Body of pancreas (tissue), 4 donors: ENCODE measurements around the gene MED13L.

ENCODE experiments used
- CTCF ChIP-seq, 7 experiments: fragments of 450-650 bp in 4 of 7; fragments of 200-600 bp in 3 of 7; sonication (generic) in 3 of 7; IDR thresholded peaks; one replicate each; pipeline ENCODE4 v1.5.1; 2016 to 2019; ENCODE audit warnings: antibody characterized with exemption in 7 of 7
- POLR2A ChIP-seq, 3 donors: fragments of 450-650 bp; IDR thresholded peaks; one replicate each; pipeline ENCODE4 v1.6.1; 2016; ENCODE audit warnings: antibody characterized with exemption in 3 of 3, mild to moderate bottlenecking in 2 of 3

- no peak for TF ChIP-seq CTCF (IDR thresholded peaks at IDR 0.05)
- no peak for TF ChIP-seq POLR2A (IDR thresholded peaks at IDR 0.05)
Measured at GRCh38 chr12:116160883-116161458, 116.5 kb downstream of the MED13L start.
